KOPT-K1 (cell line): ENCODE data around the gene NPY4R2.
"Not testable (repeated sequence)": the region's sequence is repeated elsewhere in the genome, so short reads cannot be mapped to it uniquely, and the experiment has no call there.

Experiments used
- H3K27ac ChIP-seq: fragments of 200-600 bp; sonication (generic); 2 replicates; pipeline ENCODE4 v1.5.1; 2016; ENCODE audit warnings: antibody characterized with exemption, mild to moderate bottlenecking, low read depth, low read length; ENCODE audit not compliant: poor library complexity, severe bottlenecking
- H3K36me3 ChIP-seq: fragments of 200-600 bp; sonication (generic); 2 replicates; pipeline ENCODE4 v1.5.1; 2017; ENCODE audit warnings: antibody characterized with exemption, mild to moderate bottlenecking, low read length, moderate library complexity; ENCODE audit not compliant: insufficient read depth
- H3K9me3 ChIP-seq: fragments of 200-600 bp; sonication (generic); 2 replicates; pipeline ENCODE4 v1.5.1; 2017; ENCODE audit warnings: antibody characterized with exemption, low read length, mild to moderate bottlenecking; ENCODE audit not compliant: insufficient read depth, poor library complexity, severe bottlenecking

The NPY4R2 gene

GRCh38 chr10:47915849-47916548, 2.5 kb upstream of the NPY4R2 start:
- not testable (repeated sequence) for H3K27ac ChIP-seq

GRCh38 chr10:47920610-47921009, 2.1 kb downstream of the NPY4R2 start:
- not testable (repeated sequence) for H3K27ac ChIP-seq, H3K36me3 ChIP-seq, H3K9me3 ChIP-seq

More at GRCh38 chr10:47915849-47916548, 2.5 kb upstream of the NPY4R2 start:
- not testable (repeated sequence) for H3K9me3 ChIP-seq, H3K36me3 ChIP-seq

DNA sequence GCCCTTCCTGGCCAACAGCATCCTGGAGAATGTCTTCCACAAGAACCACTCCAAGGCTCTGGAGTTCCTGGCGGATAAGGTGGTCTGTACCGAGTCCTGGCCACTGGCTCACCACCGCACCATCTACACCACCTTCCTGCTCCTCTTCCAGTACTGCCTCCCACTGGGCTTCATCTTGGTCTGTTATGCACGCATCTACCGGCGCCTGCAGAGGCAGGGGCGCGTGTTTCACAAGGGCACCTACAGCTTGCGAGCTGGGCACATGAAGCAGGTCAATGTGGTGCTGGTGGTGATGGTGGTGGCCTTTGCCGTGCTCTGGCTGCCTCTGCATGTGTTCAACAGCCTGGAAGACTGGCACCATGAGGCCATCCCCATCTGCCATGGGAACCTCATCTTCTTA, 4.0 kb downstream of the NPY4R2 start:
- not testable (repeated sequence) for H3K9me3 ChIP-seq, H3K27ac ChIP-seq

DNA sequence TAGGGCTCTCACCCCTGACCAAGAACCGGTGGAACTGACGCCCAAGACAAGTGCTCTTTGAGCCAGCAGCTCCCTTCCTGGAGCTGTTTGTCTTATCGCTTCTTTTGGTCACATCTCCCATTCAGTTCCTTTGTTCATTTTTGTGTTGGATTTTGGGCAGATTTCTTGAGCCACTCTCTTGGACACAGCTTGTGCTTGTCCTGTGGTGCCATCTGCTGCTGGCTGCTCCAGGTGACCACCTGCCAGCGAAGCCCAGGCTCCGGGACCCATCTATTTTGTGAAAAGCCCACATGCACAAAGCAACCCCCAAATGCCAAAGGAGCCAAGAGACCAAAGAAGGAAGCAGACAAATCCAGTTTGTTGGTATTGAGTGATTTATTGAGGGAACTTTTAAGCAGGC, 6.2 kb downstream of the NPY4R2 start:
- not testable (repeated sequence) for H3K27ac ChIP-seq, H3K36me3 ChIP-seq, H3K9me3 ChIP-seq

More for the DNA sequence above, 4.0 kb downstream of the NPY4R2 start:
- not testable (repeated sequence) for H3K36me3 ChIP-seq

- not testable (repeated sequence) for H3K36me3 ChIP-seq, H3K27ac ChIP-seq, H3K9me3 ChIP-seq
Measured at GRCh38 chr10:47927147-47927916, 8.9 kb downstream of the NPY4R2 start.

- not testable (repeated sequence) for H3K36me3 ChIP-seq, H3K9me3 ChIP-seq, H3K27ac ChIP-seq
Measured at GRCh38 chr10:47928225-47928624, 9.8 kb downstream of the NPY4R2 start.

- not testable (repeated sequence) for H3K27ac ChIP-seq, H3K36me3 ChIP-seq, H3K9me3 ChIP-seq
Measured at GRCh38 chr10:47932824-47933223, 14.4 kb downstream of the NPY4R2 start.

- H3K36me3 ChIP-seq, H3K9me3 ChIP-seq, H3K27ac ChIP-seq: not testable (repeated sequence)
Measured at GRCh38 chr10:47933462-47933861, 15.0 kb downstream of the NPY4R2 start.

DNA sequence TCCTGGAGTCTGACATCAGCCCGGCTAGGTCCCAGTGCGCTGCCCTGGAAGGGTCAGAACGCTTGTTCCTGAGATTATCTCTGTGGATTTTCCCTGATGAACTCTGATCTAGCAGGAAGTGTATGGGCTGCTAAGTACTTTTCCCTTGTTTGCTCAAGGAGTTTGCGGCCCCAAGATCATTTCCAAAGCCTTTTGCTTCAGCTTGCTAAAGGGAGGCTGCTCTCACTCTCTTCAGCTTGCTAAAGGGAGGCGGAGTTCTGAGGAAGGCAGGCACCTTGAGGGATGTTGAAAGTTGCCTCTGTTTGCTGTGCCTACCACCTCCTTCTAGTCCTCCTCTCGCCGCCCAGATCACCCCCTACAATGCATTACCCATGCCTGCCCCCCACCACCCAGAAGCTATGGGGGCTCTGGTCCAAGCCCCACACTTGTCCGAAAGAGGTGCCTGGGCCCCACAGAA, 18.3 kb downstream of the NPY4R2 start:
- not testable (repeated sequence) for H3K9me3 ChIP-seq, H3K27ac ChIP-seq, H3K36me3 ChIP-seq

- not testable (repeated sequence) for H3K36me3 ChIP-seq, H3K27ac ChIP-seq, H3K9me3 ChIP-seq
Measured at GRCh38 chr10:47937634-47938033, 19.2 kb downstream of the NPY4R2 start.

DNA sequence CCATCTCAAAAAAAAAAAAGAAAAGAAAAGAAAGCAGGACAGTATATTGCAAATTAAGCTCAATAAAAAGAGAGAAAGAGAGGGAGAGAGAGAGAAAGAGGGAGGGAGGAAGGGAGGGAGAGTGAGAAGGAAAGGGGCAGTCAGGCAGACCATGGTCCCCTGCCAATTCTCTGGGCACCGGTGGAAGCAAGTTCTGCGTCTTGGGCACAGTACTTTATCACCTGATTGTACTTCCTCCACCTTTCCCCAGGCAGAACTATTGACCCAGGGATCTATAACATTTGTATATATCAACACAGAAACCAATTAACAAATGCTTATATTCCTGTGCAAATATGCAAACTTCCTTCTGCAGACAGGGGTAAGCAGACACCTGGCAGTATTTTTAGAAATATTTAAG, 22.4 kb downstream of the NPY4R2 start:
- not testable (repeated sequence) for H3K36me3 ChIP-seq

GRCh38 chr10:47941379-47941778, 22.9 kb downstream of the NPY4R2 start:
- not testable (repeated sequence) for H3K36me3 ChIP-seq, H3K9me3 ChIP-seq, H3K27ac ChIP-seq

More for the DNA sequence above, 22.4 kb downstream of the NPY4R2 start:
- H3K27ac ChIP-seq, H3K9me3 ChIP-seq: not testable (repeated sequence)

DNA sequence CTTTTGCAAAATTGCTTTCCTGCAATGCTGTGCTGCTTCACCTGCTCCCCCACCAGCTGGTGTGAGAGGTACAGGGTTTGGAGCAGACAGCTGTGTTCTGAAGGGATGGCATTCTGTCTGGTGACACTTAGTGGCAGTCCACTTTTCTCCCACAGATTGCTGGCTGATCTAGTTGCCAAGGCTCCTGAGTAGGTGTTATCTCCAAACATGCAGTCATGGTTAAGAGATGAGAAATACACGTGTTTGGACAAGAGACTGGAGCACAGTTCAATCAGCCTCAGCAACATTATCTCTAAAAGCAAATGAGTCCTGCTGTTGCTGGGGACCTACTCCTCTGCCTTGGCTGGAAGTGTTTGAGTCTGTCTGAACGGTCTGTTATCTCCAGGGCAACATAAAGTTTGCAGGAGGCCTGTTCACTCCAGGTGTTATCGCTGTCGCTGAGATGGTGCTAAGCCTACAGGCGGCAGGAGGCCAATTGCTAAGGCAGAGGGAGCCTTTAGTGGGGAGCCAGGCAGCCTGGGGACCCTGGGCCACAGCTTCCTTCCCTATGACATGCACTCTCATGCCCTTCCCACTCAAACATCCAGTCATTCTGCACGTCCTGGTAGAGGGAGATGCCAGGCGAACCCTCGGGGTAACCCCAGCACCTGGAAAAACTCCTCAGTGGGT, 24.0 kb downstream of the NPY4R2 start:
- not testable (repeated sequence) for H3K27ac ChIP-seq, H3K9me3 ChIP-seq, H3K36me3 ChIP-seq

GRCh38 chr10:47943328-47943727, 24.9 kb downstream of the NPY4R2 start:
- not testable (repeated sequence) for H3K9me3 ChIP-seq, H3K36me3 ChIP-seq, H3K27ac ChIP-seq

DNA sequence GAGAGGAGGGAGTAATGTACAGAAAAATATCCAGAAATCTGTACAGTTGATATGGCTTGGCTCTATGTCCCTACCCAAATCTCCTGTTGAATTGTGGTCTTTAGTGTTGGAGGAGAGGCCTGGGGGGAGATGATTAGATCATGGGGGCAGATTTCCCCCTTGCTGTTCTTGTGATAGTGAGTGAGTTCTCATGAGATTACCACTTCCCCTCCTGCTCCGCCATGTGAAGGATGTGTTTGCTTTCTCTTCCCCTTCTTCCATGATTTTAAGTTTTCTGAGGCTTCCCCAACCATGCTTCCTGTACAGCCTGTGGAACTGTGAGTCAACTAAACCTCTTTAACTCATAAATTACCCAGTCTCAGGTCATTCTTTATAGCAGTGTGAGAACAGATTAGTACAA, 29.0 kb downstream of the NPY4R2 start:
- H3K9me3 ChIP-seq, H3K36me3 ChIP-seq, H3K27ac ChIP-seq: not testable (repeated sequence)
